ENCODE measurements around the gene MUC3A. TPM values are rescaled to one million over a fixed set of nuclear protein-coding genes. Genes with fewer than 3 reads are reported as not detected.

The MUC3A gene
- total and polyA plus RNA-seq, 10 of the 15 experiments (the other 5 are each of a cell fraction or from before 2014, with no cell fraction given): 0.07 to 0.10 TPM; not detected in 8

DNA sequence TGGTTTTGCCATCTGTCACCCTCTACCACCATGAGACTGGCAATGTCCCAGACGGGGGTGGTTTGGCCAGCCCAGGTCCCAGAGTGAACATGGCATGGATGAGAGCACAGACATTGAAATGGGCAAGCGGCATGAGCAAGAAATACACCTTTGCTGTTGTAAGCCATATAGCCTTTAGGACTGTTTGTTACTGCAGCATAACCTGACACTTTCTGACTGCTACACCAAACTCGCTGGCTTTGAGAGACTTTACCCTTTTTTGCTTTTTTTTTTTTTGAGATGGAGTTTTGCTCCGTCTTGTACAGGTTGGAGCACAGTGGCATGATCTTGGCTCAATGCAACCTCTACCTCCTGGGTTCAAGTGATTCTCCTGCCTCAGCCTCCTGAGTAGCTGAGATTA is 5.2 kb upstream of the MUC3A start:
- FAIRE-seq: no peak
- in situ Hi-C loops (cut with MboI) (no loop called here), intact Hi-C loops (cut with micrococcal nuclease; ENCODE audit: unreplicated experiment) (no loop called here)
- Histone ChIP-seq H3K27ac (ENCODE audit: control insufficient read depth, insufficient read depth) (no peak overlapping the region), H3K4me2 (ENCODE audit: control insufficient read depth, insufficient read depth) (no peak overlapping the region), H3K9ac (ENCODE audit: control insufficient read depth, insufficient read depth, low read length) (no peak overlapping the region), H3K36me3 (ENCODE audit: control insufficient read depth in 2 of 2, insufficient read depth in 2 of 2, low read length in 1 of 2) (no peaks in the 10 kb centered on the region), H3K27me3 (replicated peaks in 1 of 2; ENCODE audit: control insufficient read depth in 2 of 2, insufficient read depth in 2 of 2, low read length in 1 of 2) (no peaks in the 10 kb centered on the region; a peak in 1 of 4 replicates), H3K4me1 (ENCODE audit: control insufficient read depth, insufficient read depth, low read length) (0 out of 2 replicates have a peak, but pooled peaks cover 3% of the 10 kb centered on the region), H3K4me3 (no peak overlapping the region), H3K9me3 (replicated peaks; ENCODE audit: control insufficient read depth, insufficient read depth, low read length) (no peaks in the 10 kb centered on the region; the same call in 2 of the 3 replicates), H2AFZ (ENCODE audit: control insufficient read depth, low read depth, low read length) (no peak overlapping the region), H3K79me2 (ENCODE audit: control insufficient read depth, insufficient read depth, low read length) (no peaks in the 10 kb centered on the region), H4K20me1 (ENCODE audit: control insufficient read depth, insufficient read depth) (no peaks in the 10 kb centered on the region)
- no peak for ATAC-seq
- CTCF ChIA-PET: no interaction called here
- RAD21 ChIA-PET (ENCODE audit: unreplicated experiment): no interaction called here
- POLR2A ChIA-PET: no interaction called here
- SMC1A ChIA-PET (ENCODE audit: uncharacterized antibody, unreplicated experiment): no interaction called here
- TF ChIP-seq KDM1A (IDR thresholded peaks at IDR 0.05; ENCODE audit: borderline replicate concordance) (no peak), ASH2L (IDR thresholded peaks at IDR 0.05; ENCODE audit: borderline replicate concordance, low read depth) (no peak)
- no peak for DNase-seq (ENCODE audit: low read depth, low spot score)
- BruUV-seq (replicated peaks): no TSS peak
- 32% methylated on average over 4 of the region's 4 CpGs for WGBS (ENCODE audit: insufficient coverage, insufficient replicate concordance, low lambda C conversion rate, missing lambda C conversion rate)

GRCh38 chr7:100946111-100946510 is 3.2 kb upstream of the MUC3A start:
- H3K9me3 ChIP-seq (replicated peaks; ENCODE audit: control insufficient read depth, insufficient read depth, low read length): no peaks in the 10 kb centered on the region; the same call in 2 of the 3 replicates
- ChIA-PET CTCF (no interaction called here), RAD21 (ENCODE audit: unreplicated experiment) (no interaction called here), POLR2A (no interaction called here), SMC1A (ENCODE audit: uncharacterized antibody, unreplicated experiment) (no interaction called here)
- no peaks in the 10 kb centered on the region for H4K20me1 ChIP-seq (ENCODE audit: control insufficient read depth, insufficient read depth)
- no peak overlapping the region for H3K27ac ChIP-seq (ENCODE audit: control insufficient read depth, insufficient read depth)
- H3K36me3 ChIP-seq (ENCODE audit: control insufficient read depth in 2 of 2, insufficient read depth in 2 of 2, low read length in 1 of 2): no peaks in the 10 kb centered on the region
- in situ Hi-C loops (cut with MboI): no loop called here
- TF ChIP-seq MXI1 (IDR thresholded peaks at IDR 0.05; ENCODE audit: low read depth, low read length) (no peak), POLR2A (IDR thresholded peaks at IDR 0.05; ENCODE audit: low read depth, low read length) (no peak), SMC3 (IDR thresholded peaks at IDR 0.05; ENCODE audit: borderline replicate concordance, low read length) (no peak), SP1 (IDR thresholded peaks at IDR 0.05; ENCODE audit: low read depth, low read length) (no peak), BCL11A (IDR thresholded peaks at IDR 0.05; ENCODE audit: low read depth, low read length) (no peak), RAD21 (IDR thresholded peaks at IDR 0.05; ENCODE audit: insufficient read depth, low read depth, low read length) (no peak), NFYB (IDR thresholded peaks at IDR 0.05; ENCODE audit: insufficient read depth, low read depth, low read length) (no peak), GATAD2B (conservative IDR thresholded peaks at IDR 0.05; ENCODE audit: low read depth) (no peak)
- TF ChIP-seq, protein P1, sequence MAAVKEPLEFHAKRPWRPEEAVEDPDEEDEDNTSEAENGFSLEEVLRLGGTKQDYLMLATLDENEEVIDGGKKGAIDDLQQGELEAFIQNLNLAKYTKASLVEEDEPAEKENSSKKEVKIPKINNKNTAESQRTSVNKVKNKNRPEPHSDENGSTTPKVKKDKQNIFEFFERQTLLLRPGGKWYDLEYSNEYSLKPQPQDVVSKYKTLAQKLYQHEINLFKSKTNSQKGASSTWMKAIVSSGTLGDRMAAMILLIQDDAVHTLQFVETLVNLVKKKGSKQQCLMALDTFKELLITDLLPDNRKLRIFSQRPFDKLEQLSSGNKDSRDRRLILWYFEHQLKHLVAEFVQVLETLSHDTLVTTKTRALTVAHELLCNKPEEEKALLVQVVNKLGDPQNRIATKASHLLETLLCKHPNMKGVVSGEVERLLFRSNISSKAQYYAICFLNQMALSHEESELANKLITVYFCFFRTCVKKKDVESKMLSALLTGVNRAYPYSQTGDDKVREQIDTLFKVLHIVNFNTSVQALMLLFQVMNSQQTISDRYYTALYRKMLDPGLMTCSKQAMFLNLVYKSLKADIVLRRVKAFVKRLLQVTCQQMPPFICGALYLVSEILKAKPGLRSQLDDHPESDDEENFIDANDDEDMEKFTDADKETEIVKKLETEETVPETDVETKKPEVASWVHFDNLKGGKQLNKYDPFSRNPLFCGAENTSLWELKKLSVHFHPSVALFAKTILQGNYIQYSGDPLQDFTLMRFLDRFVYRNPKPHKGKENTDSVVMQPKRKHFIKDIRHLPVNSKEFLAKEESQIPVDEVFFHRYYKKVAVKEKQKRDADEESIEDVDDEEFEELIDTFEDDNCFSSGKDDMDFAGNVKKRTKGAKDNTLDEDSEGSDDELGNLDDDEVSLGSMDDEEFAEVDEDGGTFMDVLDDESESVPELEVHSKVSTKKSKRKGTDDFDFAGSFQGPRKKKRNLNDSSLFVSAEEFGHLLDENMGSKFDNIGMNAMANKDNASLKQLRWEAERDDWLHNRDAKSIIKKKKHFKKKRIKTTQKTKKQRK (IDR thresholded peaks at IDR 0.05; ENCODE audit: low read depth, low read length): no peak
- intact Hi-C loops (cut with micrococcal nuclease; ENCODE audit: unreplicated experiment): no loop called here
- 60% methylated on average over 4 of the region's 4 CpGs for WGBS (ENCODE audit: insufficient coverage, insufficient replicate concordance, low lambda C conversion rate, missing lambda C conversion rate)
- no peak overlapping the region for H2AFZ ChIP-seq (ENCODE audit: control insufficient read depth, low read depth, low read length)
- no peak overlapping the region for H3K4me3 ChIP-seq
- H3K27me3 ChIP-seq (replicated peaks in 1 of 2; ENCODE audit: control insufficient read depth in 2 of 2, insufficient read depth in 2 of 2, low read length in 1 of 2): peaks cover 0 to 2% of the 10 kb centered on the region in 2 experiments; a peak in 1 of 4 replicates
- no peak overlapping the region for H3K9ac ChIP-seq (ENCODE audit: control insufficient read depth, insufficient read depth, low read length)
- DNase-seq (ENCODE audit: low read depth, low spot score) (no peak), ATAC-seq (no peak; the same call in 2 of the 3 replicates), FAIRE-seq (no peak)
- no TSS peak for BruUV-seq (replicated peaks)
- H3K79me2 ChIP-seq (ENCODE audit: control insufficient read depth, insufficient read depth, low read length): no peaks in the 10 kb centered on the region
- no peak overlapping the region for H3K4me2 ChIP-seq (ENCODE audit: control insufficient read depth, insufficient read depth)
- 0 out of 2 replicates have a peak, but pooled peaks cover 3% of the 10 kb centered on the region for H3K4me1 ChIP-seq (ENCODE audit: control insufficient read depth, insufficient read depth, low read length)
